PFSK-1 (cell line): ENCODE data around the gene CD300LB.

Experiments
- FOXP2 ChIP-seq: optimal IDR thresholded peaks from 2 replicates; pipeline ENCODE3; 2011; ENCODE audit warnings: borderline replicate concordance, control low read depth, inconsistent platforms; ENCODE audit not compliant: insufficient read depth; ENCODE audit errors: extremely low read length, extremely low read depth
- POLR2AphosphoS5 ChIP-seq: IDR thresholded peaks from 2 replicates; pipeline ENCODE4 v1.6.1; 2012; ENCODE audit warnings: low read depth, mild to moderate bottlenecking, control low read depth, low read length, moderate library complexity
- REST ChIP-seq, 2 experiments: IDR thresholded peaks; 2 replicates each; pipeline versions ENCODE4 v1.6.1 to v1.8.0; 2011 to 2012; ENCODE audit warnings: low read depth in 2 of 2, low read length in 2 of 2, control low read depth in 1 of 2, inconsistent platforms in 1 of 2, mild to moderate bottlenecking in 1 of 2, moderate library complexity in 1 of 2; ENCODE audit not compliant: insufficient read depth in 1 of 2
- SIN3A ChIP-seq: IDR thresholded peaks from 2 replicates; pipeline ENCODE4 v1.6.1; 2012; ENCODE audit warnings: mild to moderate bottlenecking, low read length, moderate library complexity, borderline replicate concordance; ENCODE audit not compliant: insufficient read depth
- TAF1 ChIP-seq: IDR thresholded peaks from 2 replicates; pipeline ENCODE4 v1.6.1; 2012; ENCODE audit warnings: low read length, control low read depth, borderline replicate concordance; ENCODE audit not compliant: insufficient read depth

Gene CD300LB

DNA sequence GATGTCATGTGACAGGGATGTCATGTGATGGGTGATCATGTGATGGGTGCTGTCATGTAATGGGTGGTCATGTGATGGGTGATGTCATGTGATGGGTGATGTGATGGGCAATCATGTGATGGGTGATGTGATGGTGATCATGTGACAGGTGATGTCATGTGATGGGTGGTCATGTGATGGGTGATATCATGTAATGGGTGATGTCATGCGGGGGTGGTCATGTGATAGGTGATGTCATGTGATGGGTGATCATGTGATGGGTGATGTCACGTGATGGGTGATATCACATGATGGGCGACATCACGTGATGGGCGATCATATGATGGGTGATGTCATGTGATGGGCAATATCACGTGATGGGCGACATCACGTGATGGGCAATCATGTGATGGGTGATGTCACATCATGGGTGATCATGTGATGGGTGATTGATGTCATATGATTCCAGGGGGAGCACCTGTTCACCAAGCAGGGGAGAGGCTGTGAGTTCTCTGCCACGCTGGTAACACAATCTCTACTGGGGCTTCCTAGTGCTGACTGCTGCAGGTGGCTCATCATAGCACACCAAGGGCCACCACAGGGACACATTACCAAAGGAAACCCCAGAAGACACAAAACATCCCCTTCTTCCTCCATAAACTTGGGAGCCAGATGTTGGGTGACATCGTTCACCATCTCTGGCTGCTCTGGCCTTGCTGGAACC, 16.5 kb downstream of the CD300LB start:
- TF ChIP-seq TAF1 (no peak), POLR2AphosphoS5 (no peak), SIN3A (no peak), REST (IDR thresholded peaks at IDR 0.05; ENCODE audit: insufficient read depth in 1 of 2, low read depth in 2 of 2, low read length in 2 of 2) (no peak), FOXP2 (no peak)

DNA sequence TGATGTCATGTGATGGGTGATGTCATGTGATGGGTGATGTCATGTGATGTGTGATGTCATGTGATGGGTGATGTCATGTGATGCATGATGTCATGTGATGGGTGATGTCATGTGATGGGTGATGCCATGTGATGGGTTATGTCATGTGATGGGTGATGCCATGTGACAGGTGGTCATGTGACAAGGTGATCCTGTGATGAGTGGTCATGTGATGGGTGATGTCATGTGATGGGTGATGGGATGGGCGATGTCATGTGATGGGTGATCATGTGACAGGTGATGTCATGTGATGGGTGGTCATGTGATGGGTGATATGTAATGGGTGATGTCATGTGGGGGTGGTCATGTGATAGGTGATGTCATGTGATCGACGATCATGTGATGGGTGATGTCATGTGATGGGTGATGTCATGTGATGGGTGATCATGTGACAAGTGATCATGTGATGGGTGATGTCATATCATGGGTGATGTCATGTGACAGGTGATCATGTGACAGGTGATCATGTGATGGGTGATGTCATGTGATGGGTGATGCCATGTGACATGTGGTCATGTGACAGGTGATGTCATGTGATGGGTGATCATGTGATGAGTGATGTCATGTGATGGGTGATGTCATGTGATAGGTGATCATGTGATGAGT, 17.2 kb downstream of the CD300LB start:
- TF ChIP-seq SIN3A (no peak), POLR2AphosphoS5 (no peak), TAF1 (no peak), FOXP2 (no peak), REST (IDR thresholded peaks at IDR 0.05; ENCODE audit: insufficient read depth in 1 of 2, low read depth in 2 of 2, low read length in 2 of 2) (no peak)

GRCh38 chr17:74512624-74513091, 18.6 kb downstream of the CD300LB start:
- TF ChIP-seq SIN3A = no peak
- no peak for TF ChIP-seq TAF1
- TF ChIP-seq REST (IDR thresholded peaks at IDR 0.05; ENCODE audit: insufficient read depth in 1 of 2, low read depth in 2 of 2, low read length in 2 of 2) = no peak

GRCh38 chr17:74512036-74512435, 19.2 kb downstream of the CD300LB start:
- TF ChIP-seq TAF1 (no peak), FOXP2 (no peak), SIN3A (no peak), REST (IDR thresholded peaks at IDR 0.05; ENCODE audit: insufficient read depth in 1 of 2, low read depth in 2 of 2, low read length in 2 of 2) (no peak), POLR2AphosphoS5 (no peak)
